ENCODE measurements around the gene VWA1.
A peak's percentile ranks its signal among the peaks of the same experiment; 100 is the strongest.
"Not testable (repeated sequence)": the region's sequence is repeated elsewhere in the genome, so short reads cannot be mapped to it uniquely, and the experiment has no call there.

VWA1 gene

GRCh38 chr1:1461721-1462317 is 26.3 kb downstream of the VWA1 start:
- H3K9me3 ChIP-seq (ENCODE audit: control insufficient read depth, insufficient read depth, low read length), result no peaks in the 10 kb centered on the region; the same call in 1 of the 2 replicates
- no peaks in the 10 kb centered on the region for H3K27me3 ChIP-seq (ENCODE audit: control insufficient read depth, insufficient read depth, low read length)
- no peaks in the 10 kb centered on the region for H3K4me1 ChIP-seq (ENCODE audit: control insufficient read depth, insufficient read depth, low read length)
- H3K36me3 ChIP-seq (ENCODE audit: control insufficient read depth, insufficient read depth, low read length), result no peaks in the 10 kb centered on the region
- no peak overlapping the region for H3K27ac ChIP-seq (ENCODE audit: low read depth, low read length)
- H3K9ac ChIP-seq (ENCODE audit: low read depth, low read length), result no peak overlapping the region
- H3K4me3 ChIP-seq (ENCODE audit: low read depth, low read length), result no peak overlapping the region

GRCh38 chr1:1462318-1462966 is 27.0 kb downstream of the VWA1 start:
- H3K9me3 ChIP-seq (ENCODE audit: control insufficient read depth, insufficient read depth, low read length), result no peaks in the 10 kb centered on the region; the same call in 1 of the 2 replicates
- no peak overlapping the region for H3K4me3 ChIP-seq (ENCODE audit: low read depth, low read length)
- H3K4me1 ChIP-seq (ENCODE audit: control insufficient read depth, insufficient read depth, low read length), result no peaks in the 10 kb centered on the region
- H3K27ac ChIP-seq (ENCODE audit: low read depth, low read length), result no peak overlapping the region
- H3K27me3 ChIP-seq (ENCODE audit: control insufficient read depth, insufficient read depth, low read length), result no peaks in the 10 kb centered on the region
- no peaks in the 10 kb centered on the region for H3K36me3 ChIP-seq (ENCODE audit: control insufficient read depth, insufficient read depth, low read length)
- no peak overlapping the region for H3K9ac ChIP-seq (ENCODE audit: low read depth, low read length)

DNA sequence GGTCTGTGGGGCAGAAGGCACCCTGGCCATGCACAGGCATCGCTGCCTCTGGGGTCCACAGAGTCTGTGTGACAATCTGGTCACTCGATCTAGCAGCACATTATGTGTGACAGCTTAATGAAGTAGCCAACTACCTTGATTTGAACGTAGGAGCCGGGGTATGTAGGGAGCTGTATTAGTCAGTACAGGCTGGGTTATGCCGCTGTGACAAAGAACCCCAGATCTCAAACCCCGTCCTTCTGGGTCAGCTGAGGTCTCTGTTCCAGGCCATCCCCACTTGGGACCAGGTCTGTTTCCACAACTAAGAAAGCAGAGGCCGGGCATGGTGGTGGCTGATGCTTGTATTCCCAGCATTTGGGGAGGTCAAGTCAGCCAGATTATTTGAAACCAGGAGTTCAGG is 27.8 kb downstream of the VWA1 start:
- H3K4me3 ChIP-seq (ENCODE audit: low read depth, low read length), result no peak overlapping the region

GRCh38 chr1:1468196-1468985 is 32.9 kb downstream of the VWA1 start:
- not testable (repeated sequence) for H3K27ac ChIP-seq (ENCODE audit: low read depth, low read length); H3K36me3 ChIP-seq (ENCODE audit: control insufficient read depth, insufficient read depth, low read length); H3K9me3 ChIP-seq (ENCODE audit: control insufficient read depth, insufficient read depth, low read length); H3K27me3 ChIP-seq (ENCODE audit: control insufficient read depth, insufficient read depth, low read length); H3K4me1 ChIP-seq (ENCODE audit: control insufficient read depth, insufficient read depth, low read length); H3K9ac ChIP-seq (ENCODE audit: low read depth, low read length); H3K4me3 ChIP-seq (ENCODE audit: low read depth, low read length)

More for the DNA sequence above, 27.8 kb downstream of the VWA1 start:
- Histone ChIP-seq H3K9me3 (ENCODE audit: control insufficient read depth, insufficient read depth, low read length) (no peaks in the 10 kb centered on the region; the same call in 1 of the 2 replicates), H3K27me3 (ENCODE audit: control insufficient read depth, insufficient read depth, low read length) (no peaks in the 10 kb centered on the region), H3K9ac (ENCODE audit: low read depth, low read length) (no peak overlapping the region), H3K36me3 (ENCODE audit: control insufficient read depth, insufficient read depth, low read length) (no peaks in the 10 kb centered on the region), H3K27ac (ENCODE audit: low read depth, low read length) (no peak overlapping the region), H3K4me1 (ENCODE audit: control insufficient read depth, insufficient read depth, low read length) (no peaks in the 10 kb centered on the region)

GRCh38 chr1:1470626-1471388 is 35.3 kb downstream of the VWA1 start:
- Histone ChIP-seq H3K4me3 (ENCODE audit: low read depth, low read length) (peak overlapping the region; percentile 98), H3K27me3 (ENCODE audit: control insufficient read depth, insufficient read depth, low read length) (no peaks in the 10 kb centered on the region), H3K4me1 (ENCODE audit: control insufficient read depth, insufficient read depth, low read length) (no peaks in the 10 kb centered on the region), H3K36me3 (ENCODE audit: control insufficient read depth, insufficient read depth, low read length) (no peaks in the 10 kb centered on the region), H3K27ac (ENCODE audit: low read depth, low read length) (peak overlapping the region; percentile 83), H3K9me3 (ENCODE audit: control insufficient read depth, insufficient read depth, low read length) (no peaks in the 10 kb centered on the region), H3K9ac (ENCODE audit: low read depth, low read length) (peak overlapping the region; percentile 75)

DNA sequence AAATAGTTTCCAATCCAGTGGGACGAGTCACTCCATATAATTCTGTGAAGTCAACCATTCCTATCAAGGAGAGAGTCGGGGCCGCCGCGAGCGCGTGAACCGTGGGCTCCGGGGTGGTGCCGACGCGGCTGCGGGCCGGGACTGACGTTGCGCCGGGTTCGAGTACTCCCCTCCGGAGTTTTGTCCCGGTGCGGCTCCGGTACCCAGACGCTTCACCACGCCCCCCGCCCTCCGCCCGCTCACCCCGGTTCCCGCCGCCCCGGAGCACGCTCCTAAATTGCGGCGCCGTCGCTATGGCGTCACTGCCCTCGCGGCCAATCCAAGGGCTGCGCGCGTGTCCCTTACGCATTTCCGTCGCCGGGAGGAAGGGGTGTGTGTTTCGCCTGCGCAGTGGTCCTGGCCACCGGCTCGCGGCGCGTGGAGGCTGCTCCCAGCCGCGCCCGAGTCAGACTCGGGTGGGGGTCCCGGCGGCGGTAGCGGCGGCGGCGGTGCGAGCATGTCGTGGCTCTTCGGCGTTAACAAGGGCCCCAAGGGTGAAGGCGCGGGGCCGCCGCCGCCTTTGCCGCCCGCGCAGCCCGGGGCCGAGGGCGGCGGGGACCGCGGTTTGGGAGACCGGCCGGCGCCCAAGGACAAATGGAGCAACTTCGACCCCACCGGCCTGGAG is 36.0 kb downstream of the VWA1 start, which contains the start of gene ATAD3B:
TSS of gene ATAD3B (plus strand) at position 377 of the 664 bp plus-strand sequence. CDS start at position 497, 120 bp downstream.
- no peaks in the 10 kb centered on the region for H3K36me3 ChIP-seq (ENCODE audit: control insufficient read depth, insufficient read depth, low read length)
- H3K4me3 ChIP-seq (ENCODE audit: low read depth, low read length), result peak within 1 kb of the TSS; percentile 98
- peak within 1 kb of the TSS; percentile 83 for H3K27ac ChIP-seq (ENCODE audit: low read depth, low read length)

DNA sequence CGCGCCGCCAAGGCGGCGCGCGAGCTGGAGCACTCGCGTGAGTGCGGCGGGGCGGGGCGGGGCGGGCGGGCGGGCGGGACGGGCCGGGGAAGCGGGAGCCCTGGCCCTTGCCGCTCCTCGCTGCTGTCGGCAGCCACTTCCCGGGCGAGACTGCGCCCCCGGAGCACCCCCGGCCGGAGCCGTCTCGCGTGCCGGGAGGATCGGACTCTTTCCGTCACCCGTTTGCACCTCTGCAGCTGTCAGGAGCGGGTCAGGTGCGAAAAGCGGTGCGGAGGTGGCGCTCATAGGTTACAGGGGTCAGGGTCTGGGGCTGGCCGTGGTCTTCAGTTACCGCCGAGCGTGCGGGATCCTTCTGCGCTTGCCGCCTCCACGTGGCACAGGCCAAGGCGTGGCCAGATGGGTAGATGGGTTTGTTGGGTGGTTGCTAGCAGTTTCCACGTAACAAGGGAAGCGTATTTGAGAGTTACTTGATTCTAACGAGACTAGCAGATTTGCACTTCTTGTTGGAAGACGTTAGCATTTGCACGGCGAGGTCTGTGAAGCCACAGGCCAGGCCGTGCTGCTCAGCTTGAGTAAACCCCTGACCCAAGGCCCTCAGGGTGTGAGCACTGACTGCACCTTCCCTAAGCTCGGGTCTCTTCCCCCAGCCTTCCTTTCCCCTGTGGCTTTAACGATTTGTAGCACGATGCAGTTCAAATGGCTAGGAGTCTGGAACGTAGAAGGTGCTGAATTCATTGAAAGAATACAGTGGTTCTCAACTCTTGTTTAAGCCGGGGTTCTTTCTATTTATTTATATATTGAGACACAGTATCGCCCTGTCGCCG is 36.8 kb downstream of the VWA1 start:
- H3K4me3 ChIP-seq (ENCODE audit: low read depth, low read length), result peak overlapping the region; percentile 78
- H3K27ac ChIP-seq (ENCODE audit: low read depth, low read length); H3K9me3 ChIP-seq (ENCODE audit: control insufficient read depth, insufficient read depth, low read length); H3K36me3 ChIP-seq (ENCODE audit: control insufficient read depth, insufficient read depth, low read length); H3K4me1 ChIP-seq (ENCODE audit: control insufficient read depth, insufficient read depth, low read length); H3K27me3 ChIP-seq (ENCODE audit: control insufficient read depth, insufficient read depth, low read length): not testable (repeated sequence)
- H3K9ac ChIP-seq (ENCODE audit: low read depth, low read length), result peak overlapping the region; percentile 56; the same call in 1 of the 2 replicates

More for the DNA sequence above, 36.0 kb downstream of the VWA1 start, which contains the start of gene ATAD3B:
- Histone ChIP-seq H3K27me3 (ENCODE audit: control insufficient read depth, insufficient read depth, low read length) (no peaks in the 10 kb centered on the region), H3K9me3 (ENCODE audit: control insufficient read depth, insufficient read depth, low read length) (no peaks in the 10 kb centered on the region), H3K9ac (ENCODE audit: low read depth, low read length) (peak within 1 kb of the TSS; percentile 75), H3K4me1 (ENCODE audit: control insufficient read depth, insufficient read depth, low read length) (no peaks in the 10 kb centered on the region)

DNA sequence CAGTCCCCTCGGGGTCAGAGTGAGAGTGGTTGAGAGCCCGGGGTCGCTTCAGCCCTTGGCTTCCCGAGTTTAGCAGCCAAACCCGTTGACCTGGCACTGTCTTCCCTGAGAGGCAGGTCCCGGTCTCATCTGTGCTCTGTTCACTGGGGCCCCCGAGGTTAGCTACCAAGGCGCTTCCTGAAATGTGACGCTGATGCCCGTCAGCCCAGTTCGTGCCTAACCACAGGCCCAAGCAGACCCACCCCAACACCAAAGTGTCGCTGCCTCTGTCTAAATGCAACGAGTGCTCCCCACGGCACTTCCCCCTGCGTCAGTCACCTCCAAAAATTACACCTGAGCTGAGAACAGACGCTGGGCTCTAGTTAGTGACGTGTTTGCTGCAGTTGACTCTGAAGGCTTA is 40.5 kb downstream of the VWA1 start:
- H3K9me3 ChIP-seq (ENCODE audit: control insufficient read depth, insufficient read depth, low read length); H3K9ac ChIP-seq (ENCODE audit: low read depth, low read length); H3K4me3 ChIP-seq (ENCODE audit: low read depth, low read length); H3K27me3 ChIP-seq (ENCODE audit: control insufficient read depth, insufficient read depth, low read length); H3K4me1 ChIP-seq (ENCODE audit: control insufficient read depth, insufficient read depth, low read length); H3K27ac ChIP-seq (ENCODE audit: low read depth, low read length): not testable (repeated sequence)
- peaks cover 31% of the 10 kb centered on the region for H3K36me3 ChIP-seq (ENCODE audit: control insufficient read depth, insufficient read depth, low read length)

- no peak overlapping the region for H3K9ac ChIP-seq (ENCODE audit: low read depth, low read length)
- no peaks in the 10 kb centered on the region for H3K27me3 ChIP-seq (ENCODE audit: control insufficient read depth, insufficient read depth, low read length)
- no peak overlapping the region for H3K4me3 ChIP-seq (ENCODE audit: low read depth, low read length)
- H3K27ac ChIP-seq (ENCODE audit: low read depth, low read length), result no peak overlapping the region
- peaks cover 36% of the 10 kb centered on the region for H3K36me3 ChIP-seq (ENCODE audit: control insufficient read depth, insufficient read depth, low read length)
- no peaks in the 10 kb centered on the region for H3K9me3 ChIP-seq (ENCODE audit: control insufficient read depth, insufficient read depth, low read length)
- no peaks in the 10 kb centered on the region for H3K4me1 ChIP-seq (ENCODE audit: control insufficient read depth, insufficient read depth, low read length)
Observed at GRCh38 chr1:1477206-1477605, 41.7 kb downstream of the VWA1 start.
